Trophoblast cell (in vitro differentiated cells and primary cell): ENCODE data around the gene ATAD3A. TPM values are rescaled to one million over a fixed set of nuclear protein-coding genes. Genes with fewer than 3 reads are reported as not detected.
"Not testable (repeated sequence)": the region's sequence is repeated elsewhere in the genome, so short reads cannot be mapped to it uniquely, and the experiment has no call there.

ENCODE experiments used
- DNase-seq, 2 donors: peaks; one replicate each; pipeline ENCODE4 v3.0.0-alpha.2; 2016
- H2AFZ ChIP-seq: 2 replicates; pipeline ENCODE4 v1.6.1; 2013; ENCODE audit warnings: low read length, moderate library complexity, mild to moderate bottlenecking; ENCODE audit not compliant: insufficient read depth, poor library complexity
- H2AK5ac ChIP-seq: 2 replicates; pipeline ENCODE4 v1.6.1; 2013; ENCODE audit warnings: mild to moderate bottlenecking, low read length
- H2BK120ac ChIP-seq: 2 replicates; pipeline ENCODE4 v1.6.1; 2013; ENCODE audit warnings: low read length, mild to moderate bottlenecking, moderate library complexity; ENCODE audit not compliant: insufficient read depth, poor library complexity
- H2BK12ac ChIP-seq: 2 replicates; pipeline ENCODE4 v1.6.1; 2013; ENCODE audit warnings: mild to moderate bottlenecking, low read length, moderate library complexity
- H2BK5ac ChIP-seq: 2 replicates; pipeline ENCODE4 v1.6.1; 2013; ENCODE audit warnings: low read length, low read depth, moderate library complexity, mild to moderate bottlenecking; ENCODE audit not compliant: poor library complexity
- H3K14ac ChIP-seq: 2 replicates; pipeline ENCODE4 v1.6.1; 2013; ENCODE audit warnings: mild to moderate bottlenecking, low read length
- H3K18ac ChIP-seq: 2 replicates; pipeline ENCODE4 v1.6.1; 2013; ENCODE audit warnings: mild to moderate bottlenecking, low read length
- H3K23ac ChIP-seq: 2 replicates; pipeline ENCODE4 v1.6.1; 2013; ENCODE audit warnings: low read length
- H3K27ac ChIP-seq: 2 replicates; pipeline ENCODE4 v1.5.1; 2013; ENCODE audit warnings: low read depth, mild to moderate bottlenecking, inconsistent platforms, low read length, moderate library complexity
- H3K27me3 ChIP-seq: 2 replicates; pipeline ENCODE4 v1.6.1; 2013; ENCODE audit warnings: inconsistent platforms, mild to moderate bottlenecking, low read length, moderate library complexity; ENCODE audit not compliant: insufficient read depth
- H3K36me3 ChIP-seq, 2 experiments: 1 replicate in 1 of 2; 2 replicates in 1 of 2; pipeline ENCODE4 v1.6.1; 2013; ENCODE audit warnings: low read length in 2 of 2, mild to moderate bottlenecking in 2 of 2, moderate library complexity in 1 of 2; ENCODE audit not compliant: insufficient read depth in 2 of 2, control insufficient read depth in 1 of 2
- H3K4ac ChIP-seq: 2 replicates; pipeline ENCODE4 v1.6.1; 2013; ENCODE audit warnings: low read depth, mild to moderate bottlenecking, low read length, moderate library complexity
- H3K4me1 ChIP-seq, 2 experiments: 1 replicate in 1 of 2; 2 replicates in 1 of 2; pipeline ENCODE4 v1.6.1; 2013; ENCODE audit warnings: low read length in 2 of 2, mild to moderate bottlenecking in 2 of 2, moderate library complexity in 1 of 2; ENCODE audit not compliant: insufficient read depth in 2 of 2, control insufficient read depth in 1 of 2
- H3K4me2 ChIP-seq: 2 replicates; pipeline ENCODE4 v1.6.1; 2013; ENCODE audit warnings: inconsistent platforms, mild to moderate bottlenecking, low read length, moderate library complexity
- H3K4me3 ChIP-seq: 2 replicates; pipeline ENCODE4 v1.5.1; 2013; ENCODE audit warnings: mild to moderate bottlenecking, low read depth, low read length, inconsistent platforms
- H3K79me1 ChIP-seq: one replicate; pipeline ENCODE4 v1.6.1; 2013; ENCODE audit warnings: low read length
- H3K79me2 ChIP-seq: 2 replicates; pipeline ENCODE4 v1.6.1; 2013; ENCODE audit warnings: low read length, mild to moderate bottlenecking; ENCODE audit not compliant: control insufficient read depth, insufficient read depth, poor library complexity
- H3K9ac ChIP-seq: 2 replicates; pipeline ENCODE4 v1.6.1; 2013; ENCODE audit warnings: mild to moderate bottlenecking, low read length
- H3K9me3 ChIP-seq: 2 replicates; pipeline ENCODE4 v1.6.1; 2013; ENCODE audit warnings: low read depth, mild to moderate bottlenecking, control low read depth, inconsistent platforms, low read length; ENCODE audit not compliant: insufficient read depth
- H4K12ac ChIP-seq: 2 replicates; pipeline ENCODE4 v1.6.1; 2013; ENCODE audit warnings: low read depth, mild to moderate bottlenecking, low read length, moderate library complexity
- H4K8ac ChIP-seq: 2 replicates; pipeline ENCODE4 v1.6.1; 2013; ENCODE audit warnings: low read depth, mild to moderate bottlenecking, low read length, moderate library complexity
- H4K91ac ChIP-seq: one replicate; pipeline ENCODE4 v1.6.1; 2013; ENCODE audit warnings: low read depth, mild to moderate bottlenecking, low read length, moderate library complexity
- WGBS: extraction: QIAGEN DNeasy Blood & Tissue Kit; methylation state at CpG from one replicate; pipeline ENCODE4 v1.1.7; 2013; ENCODE audit warnings: missing lambda C conversion rate; ENCODE audit not compliant: insufficient read length, insufficient coverage; ENCODE audit errors: extremely low coverage; 5-methylcytosine and 5-hydroxymethylcytosine counted together
- polyA plus RNA-seq: library from polyadenylated mRNA; stranded (reverse); fragments of 200-250 nt; gene quantifications from 2 replicates; pipeline ENCODE4 v1.2.3, GENCODE V29; 2013

ATAD3A gene
- polyA plus RNA-seq: 23.7 and 23.9 TPM in 2 replicates

- peak within 1 kb of the TSS; percentile 73 for H2BK5ac ChIP-seq
- H3K9ac ChIP-seq: peak within 1 kb of the TSS; percentile 97
- H2AFZ ChIP-seq: peak within 1 kb of the TSS; percentile 77
- H3K27me3 ChIP-seq: no peaks in the 10 kb centered on the region
- H4K91ac ChIP-seq: peak within 1 kb of the TSS; percentile 90
- H2BK12ac ChIP-seq: peak within 1 kb of the TSS; percentile 48
- H3K4ac ChIP-seq: peak within 1 kb of the TSS; percentile 78
- peak within 1 kb of the TSS; percentile 98 for H3K4me3 ChIP-seq
- H3K18ac ChIP-seq: peak within 1 kb of the TSS; percentile 82
- peak within 1 kb of the TSS; percentile 90 for H3K27ac ChIP-seq
- H3K79me1 ChIP-seq: peaks cover 5% of the 10 kb centered on the region
- peak within 1 kb of the TSS; percentile 34 for H2BK120ac ChIP-seq
- DNase-seq: peak; percentile 98 to 99
- peaks cover 0 to 3% of the 10 kb centered on the region in 2 experiments for H3K4me1 ChIP-seq
- peaks cover 8 to 14% of the 10 kb centered on the region in 2 experiments for H3K36me3 ChIP-seq
- H3K4me2 ChIP-seq: peak within 1 kb of the TSS; percentile 86
- peak within 1 kb of the TSS; percentile 91 for H4K12ac ChIP-seq
- H3K14ac ChIP-seq: peak within 1 kb of the TSS; percentile 96
- H2AK5ac ChIP-seq: peak within 1 kb of the TSS; percentile 76
- peaks cover 5% of the 10 kb centered on the region for H3K79me2 ChIP-seq
- no CpG with 5 or more reads among the region's 99 CpGs for WGBS
- H4K8ac ChIP-seq: peak within 1 kb of the TSS; percentile 97
- H3K9me3 ChIP-seq: no peaks in the 10 kb centered on the region
- no peak within 1 kb of the TSS for H3K23ac ChIP-seq
These were observed at the start of gene ATAD3A for GRCh38 chr1:1511533-1512285. Gene ATAD3A (plus strand): TSS chr1:1512162. CDS start chr1:1512269, 107 bp downstream.

GRCh38 chr1:1462318-1462966, 49.5 kb upstream of the ATAD3A start:
- no peak overlapping the region for H3K18ac ChIP-seq
- WGBS: no CpG with 5 or more reads among the region's 26 CpGs
- H3K9ac ChIP-seq: no peak overlapping the region

GRCh38 chr1:1463312-1463711, 48.6 kb upstream of the ATAD3A start:
- no peak overlapping the region for H3K18ac ChIP-seq
- H2BK120ac ChIP-seq: no peak overlapping the region
- H3K9ac ChIP-seq: no peak overlapping the region
- H3K27me3 ChIP-seq: no peaks in the 10 kb centered on the region
- no peak for DNase-seq
- no peak overlapping the region for H3K4ac ChIP-seq
- no CpG with 5 or more reads among the region's 7 CpGs for WGBS
- no peak overlapping the region for H3K4me3 ChIP-seq
- H4K8ac ChIP-seq: no peak overlapping the region
- H3K4me2 ChIP-seq: no peak overlapping the region
- no peak overlapping the region for H2AFZ ChIP-seq
- no peak overlapping the region for H4K12ac ChIP-seq
- H3K36me3 ChIP-seq: no peaks in the 10 kb centered on the region
- no peaks in the 10 kb centered on the region for H3K9me3 ChIP-seq
- peaks cover 0 to 6% of the 10 kb centered on the region in 2 experiments for H3K4me1 ChIP-seq
- H2AK5ac ChIP-seq: no peak overlapping the region
- H3K14ac ChIP-seq: no peak overlapping the region
- no peaks in the 10 kb centered on the region for H3K79me1 ChIP-seq
- no peak overlapping the region for H2BK12ac ChIP-seq
- H4K91ac ChIP-seq: no peak overlapping the region
- no peak overlapping the region for H2BK5ac ChIP-seq
- H3K79me2 ChIP-seq: no peaks in the 10 kb centered on the region
- H3K23ac ChIP-seq: no peak overlapping the region
- H3K27ac ChIP-seq: no peak overlapping the region

More at GRCh38 chr1:1462318-1462966, 49.5 kb upstream of the ATAD3A start:
- no peak overlapping the region for H4K12ac ChIP-seq
- H3K27ac ChIP-seq: no peak overlapping the region
- H3K27me3 ChIP-seq: no peaks in the 10 kb centered on the region
- no peak overlapping the region for H3K4me2 ChIP-seq
- H2BK12ac ChIP-seq: no peak overlapping the region
- H2BK120ac ChIP-seq: no peak overlapping the region
- H3K9me3 ChIP-seq: no peaks in the 10 kb centered on the region
- H3K23ac ChIP-seq: no peak overlapping the region
- no peak overlapping the region for H3K4ac ChIP-seq
- no peak overlapping the region for H3K4me3 ChIP-seq
- no peak overlapping the region for H2BK5ac ChIP-seq
- no peak overlapping the region for H4K91ac ChIP-seq
- H3K36me3 ChIP-seq: no peaks in the 10 kb centered on the region
- no peak overlapping the region for H2AFZ ChIP-seq
- no peaks in the 10 kb centered on the region for H3K79me2 ChIP-seq
- peaks cover 0 to 6% of the 10 kb centered on the region in 2 experiments for H3K4me1 ChIP-seq
- no peak overlapping the region for H3K14ac ChIP-seq
- H4K8ac ChIP-seq: no peak overlapping the region
- DNase-seq: peak in 1 of 2 donors; percentile 9
- H2AK5ac ChIP-seq: no peak overlapping the region
- no peaks in the 10 kb centered on the region for H3K79me1 ChIP-seq

GRCh38 chr1:1468196-1468985, 43.6 kb upstream of the ATAD3A start:
- not testable (repeated sequence) for H2BK120ac ChIP-seq, H2AFZ ChIP-seq, H3K27me3 ChIP-seq, H3K9me3 ChIP-seq, H3K4me2 ChIP-seq, H3K18ac ChIP-seq, H3K79me2 ChIP-seq, H3K79me1 ChIP-seq, H3K9ac ChIP-seq, DNase-seq, H2BK5ac ChIP-seq, H4K91ac ChIP-seq, H4K12ac ChIP-seq, H3K4me3 ChIP-seq, H3K4ac ChIP-seq, H2AK5ac ChIP-seq, H3K14ac ChIP-seq, H3K27ac ChIP-seq, H3K23ac ChIP-seq, H3K36me3 ChIP-seq, H2BK12ac ChIP-seq, H4K8ac ChIP-seq
- no CpG with 5 or more reads among the region's 44 CpGs for WGBS
- peaks cover 2 to 10% of the 10 kb centered on the region in 2 experiments for H3K4me1 ChIP-seq
